A549 (cell line): ENCODE results near the gene ZRANB3. TPM values are rescaled to one million over a fixed set of nuclear protein-coding genes. Genes with fewer than 3 reads are reported as not detected.

Source experiments
- ATAC-seq, 2 experiments: fragments of 200-7000 bp in 1 of 2; fragments of >200 bp in 1 of 2; cut with Nextera tagmentation in 1 of 2; cut with Tn5 transposase in 1 of 2; 3 replicates each; pipeline versions ENCODE4 v1.8.0 to v1.9.1; 2018 to 2020; ENCODE audit warnings: mild to moderate bottlenecking in 1 of 2, moderate library complexity in 1 of 2
- CTCF ChIA-PET: fragments of 300-600 bp; sonication (Branson Sonifier 250); formaldehyde crosslinking; extraction: SDS; loops from one replicate; lab custom pipeline; 2021; ENCODE audit warnings: antibody characterized with exemption, inconsistent platforms; lab: Yijun Ruan, JAX
- POLR2A ChIA-PET: fragments of 350-600 bp; formaldehyde crosslinking; extraction: SDS; loops from one replicate; lab custom pipeline; 2021; ENCODE audit warnings: antibody characterized with exemption, inconsistent platforms; lab: Yijun Ruan, JAX
- DNase-seq, 2 experiments: peaks; one replicate each; pipeline versions ENCODE4 v3.0.0 to v3.0.0-alpha.2; 2011 to 2016; ENCODE audit warnings: low read depth in 1 of 2, low spot score in 1 of 2
- FAIRE-seq: peaks from 2 replicates; lab custom pipeline; 2011; peaks lifted over from hg19 to GRCh38; lab: Jason Lieb, UNC
- H3K27ac ChIP-seq, 2 experiments: fragments of >200 bp; sonication (Bioruptor Twin); formaldehyde crosslinking; 3 replicates each; pipeline ENCODE4 v1.5.1; 2016 to 2017
- H3K4me1 ChIP-seq: fragments of >200 bp; sonication (Bioruptor Twin); formaldehyde crosslinking; 3 replicates; pipeline ENCODE4 v1.6.1; 2016
- H3K4me2 ChIP-seq: fragments of >200 bp; sonication (Bioruptor Twin); formaldehyde crosslinking; 3 replicates; pipeline ENCODE4 v1.6.1; 2016
- H3K4me3 ChIP-seq: fragments of >200 bp; sonication (Bioruptor Twin); formaldehyde crosslinking; 3 replicates; pipeline ENCODE4 v1.5.1; 2016
- H3K9me3 ChIP-seq: fragments of >200 bp; sonication (Bioruptor Twin); formaldehyde crosslinking; 3 replicates; pipeline ENCODE4 v1.6.1; 2016
- BCL3 ChIP-seq: fragments of >200 bp; sonication (Bioruptor Twin); formaldehyde crosslinking; IDR thresholded peaks from 3 replicates; pipeline ENCODE4 v1.6.1; 2016
- CBX8 ChIP-seq: fragments of 200-600 bp; sonication (generic); IDR thresholded peaks from 2 replicates; pipeline ENCODE4 v1.6.1; 2016
- CEBPB ChIP-seq, 2 experiments: fragments of >200 bp in 1 of 2; sonication (Bioruptor Twin) in 1 of 2; formaldehyde crosslinking in 1 of 2; IDR thresholded peaks; 2 replicates each; pipeline ENCODE4 v1.6.1; 2012 to 2016
- CHD4 ChIP-seq: fragments of 200-600 bp; sonication (generic); IDR thresholded peaks from 2 replicates; pipeline ENCODE4 v1.6.1; 2016; ENCODE audit warnings: antibody characterized with exemption, mild to moderate bottlenecking, borderline replicate concordance
- E2F6 ChIP-seq: IDR thresholded peaks from 2 replicates; pipeline ENCODE4 v1.6.1; 2012; ENCODE audit warnings: low read depth, borderline replicate concordance
- FOSB ChIP-seq: fragments of 250-450 bp; sonication (Bioruptor Pico); IDR thresholded peaks from 2 replicates; pipeline ENCODE4 v1.5.0; 2020; ENCODE audit warnings: mild to moderate bottlenecking, moderate library complexity
- GATA3 ChIP-seq: IDR thresholded peaks from 2 replicates; pipeline ENCODE4 v1.6.1; 2012; ENCODE audit warnings: borderline replicate concordance
- HEYL ChIP-seq: fragments of 250-450 bp; sonication (Bioruptor Pico); IDR thresholded peaks from 2 replicates; pipeline ENCODE4 v1.8.0; 2021; ENCODE audit warnings: mild to moderate bottlenecking, moderate library complexity
- HOXB13 ChIP-seq: fragments of 250-450 bp; sonication (Bioruptor Pico); IDR thresholded peaks from 2 replicates; pipeline ENCODE4 v1.5.0; 2020; ENCODE audit warnings: low read depth, mild to moderate bottlenecking, moderate library complexity
- JUN ChIP-seq, 2 experiments: fragments of >200 bp; sonication (Bioruptor Twin); formaldehyde crosslinking; IDR thresholded peaks; 2 replicates in 1 of 2; 3 replicates in 1 of 2; pipeline ENCODE4 v1.6.1; 2016 to 2017
- MAZ ChIP-seq: fragments of 150-350 bp; IDR thresholded peaks from 2 replicates; pipeline ENCODE4 v1.6.1; 2014; ENCODE audit warnings: antibody characterized with exemption, low read depth, low read length, borderline replicate concordance
- NFE2L2 ChIP-seq: fragments of 150-350 bp; conservative IDR thresholded peaks from 2 replicates; pipeline ENCODE4 v1.6.1; 2014; ENCODE audit warnings: low read length
- PBX3 ChIP-seq: IDR thresholded peaks from 2 replicates; pipeline ENCODE4 v1.6.1; 2012
- PHF8 ChIP-seq: fragments of 200-600 bp; sonication (generic); IDR thresholded peaks from 2 replicates; pipeline ENCODE4 v1.6.1; 2016; ENCODE audit warnings: low read depth, mild to moderate bottlenecking, antibody characterized with exemption, moderate library complexity, borderline replicate concordance
- POLR2A ChIP-seq: IDR thresholded peaks from 2 replicates; pipeline ENCODE4 v1.6.1; 2012; ENCODE audit warnings: mild to moderate bottlenecking, low read length
- RAD21 ChIP-seq, 2 experiments: fragments of >200 bp in 1 of 2; sonication (Bioruptor Twin) in 1 of 2; formaldehyde crosslinking in 1 of 2; IDR thresholded peaks in 1 of 2; conservative IDR thresholded peaks in 1 of 2; 2 replicates in 1 of 2; 3 replicates in 1 of 2; pipeline ENCODE4 v1.6.1; 2012 to 2018; ENCODE audit warnings: inconsistent platforms in 1 of 2
- RARB ChIP-seq: fragments of 250-450 bp; sonication (Bioruptor Pico); IDR thresholded peaks from 2 replicates; pipeline ENCODE4 v1.8.0; 2021; ENCODE audit warnings: mild to moderate bottlenecking, moderate library complexity
- RNF2 ChIP-seq: fragments of 200-600 bp; sonication (generic); IDR thresholded peaks from 2 replicates; pipeline ENCODE4 v1.6.1; 2016; ENCODE audit warnings: low read depth, mild to moderate bottlenecking, antibody characterized with exemption, moderate library complexity, borderline replicate concordance
- TP53 ChIP-seq: fragments of 250-450 bp; sonication (Bioruptor Pico); IDR thresholded peaks from 2 replicates; pipeline ENCODE4 v1.5.0; 2021; ENCODE audit warnings: mild to moderate bottlenecking, moderate library complexity
- ZC3H11A ChIP-seq: fragments of 450-650 bp; IDR thresholded peaks from 2 replicates; pipeline ENCODE4 v1.6.1; 2014; ENCODE audit warnings: antibody characterized with exemption, mild to moderate bottlenecking
- ZFP36 ChIP-seq: fragments of 450-650 bp; IDR thresholded peaks from 2 replicates; pipeline ENCODE4 v1.6.1; 2014; ENCODE audit warnings: borderline replicate concordance; ENCODE audit not compliant: partially characterized antibody
- ZNF302 ChIP-seq: fragments of 250-450 bp; sonication (Bioruptor Pico); IDR thresholded peaks from 2 replicates; pipeline ENCODE4 v1.9.0; 2021; ENCODE audit warnings: inconsistent platforms, mild to moderate bottlenecking, moderate library complexity
- ZSCAN20 ChIP-seq: fragments of 250-450 bp; sonication (Bioruptor Pico); IDR thresholded peaks from 2 replicates; pipeline ENCODE4 v1.8.0; 2022; ENCODE audit warnings: mild to moderate bottlenecking, moderate library complexity
- WGBS: methylation state at CpG from one replicate; pipeline ENCODE4 v1.1.6; 2017; ENCODE audit errors: missing lambda C conversion rate; 5-methylcytosine and 5-hydroxymethylcytosine counted together
- polyA plus RNA-seq, 4 experiments: library from polyadenylated mRNA; depleted of rRNA in 3 of 4; stranded (reverse); fragments of >200 nt; fragmentation: RNase III in 1 of 4; extraction: RNeasy Plus Mini Kit Qiagen cat#74134 plus additional on column Dnase treatment in 1 of 4; gene quantifications; 2 replicates in 3 of 4; 3 replicates in 1 of 4; pipeline ENCODE4 v1.2.3, GENCODE V29; 2011 to 2017

ZRANB3 gene
- polyA plus RNA-seq, 2 of the 4 experiments (the other 2 are of a cell fraction) = 6.2 to 12.4 TPM

- TF ChIP-seq RNF2 (no peak), GATA3 (no peak), HOXB13 (CRISPR knock-in tag) (no peak), POLR2A (no peak), HEYL (no peak), RAD21 (conservative IDR thresholded peaks at IDR 0.05 in 1 of 2, IDR thresholded peaks at IDR 0.05 in 1 of 2) (no peak), ZC3H11A (no peak)
- TF ChIP-seq, all 56 proteins: peak for 0
Measured at GRCh38 chr2:135149251-135149650, 381.8 kb downstream of the ZRANB3 start (continued).

- Histone ChIP-seq H3K4me2 (no peak overlapping the region), H3K27ac (no peak overlapping the region), H3K4me3 (no peak overlapping the region), H3K4me1 (0 out of 3 replicates have a peak, but pooled peaks cover 3% of the 10 kb centered on the region), H3K9me3 (no peaks in the 10 kb centered on the region; the same call in 2 of the 3 replicates)
- no peak for FAIRE-seq
- ATAC-seq = no peak
- ChIA-PET CTCF (no interaction called here), POLR2A (no interaction called here)
- no peak for DNase-seq
- WGBS = 100% methylated on average over 2 of the region's 2 CpGs
- no peak for TF ChIP-seq BCL3
- TF ChIP-seq PBX3 = no peak
- no peak for TF ChIP-seq CHD4
- peak; percentile 5 for TF ChIP-seq ZFP36
- no peak for TF ChIP-seq CBX8
Measured at GRCh38 chr2:135144343-135144742, 386.7 kb downstream of the ZRANB3 start.

GRCh38 chr2:135142323-135142722 lies 388.7 kb downstream of the ZRANB3 start:
- FAIRE-seq = no peak
- 93% methylated on average over 1 of the region's 1 CpG for WGBS
- Histone ChIP-seq H3K4me3 (no peak overlapping the region), H3K27ac (no peak overlapping the region), H3K4me1 (0 out of 3 replicates have a peak, but pooled peaks cover 3% of the 10 kb centered on the region), H3K4me2 (no peak overlapping the region), H3K9me3 (no peaks in the 10 kb centered on the region; the same call in 2 of the 3 replicates)
- no peak for ATAC-seq
- CTCF ChIA-PET = no interaction called here
- no peak for DNase-seq
- POLR2A ChIA-PET = no interaction called here
- TF ChIP-seq CEBPB (IDR thresholded peaks at IDR 0.05) (no peak), E2F6 (no peak)

- CTCF ChIA-PET = interaction anchor here (0.7 to 1.7 kb wide), 4 partner anchors 9 to 966 kb away, joined by 4 to 5 read pairs (median 4); no protein-coding TSS in a partner anchor
- Histone ChIP-seq H3K9me3 (no peaks in the 10 kb centered on the region; the same call in 2 of the 3 replicates), H3K27ac (no peak overlapping the region), H3K4me2 (no peak overlapping the region), H3K4me3 (no peak overlapping the region), H3K4me1 (0 out of 3 replicates have a peak, but pooled peaks cover 3% of the 10 kb centered on the region)
- POLR2A ChIA-PET = no interaction called here
- DNase-seq (no peak), ATAC-seq (no peak), FAIRE-seq (no peak)
- TF ChIP-seq CBX8 (no peak), PHF8 (no peak), CHD4 (no peak), ZSCAN20 (no peak), FOSB (CRISPR knock-in tag) (no peak), NFE2L2 (no peak), JUN (IDR thresholded peaks at IDR 0.05) (no peak), ZNF302 (CRISPR knock-in tag) (no peak), MAZ (no peak), RARB (no peak), TP53 (no peak), GATA3 (no peak)
Measured at GRCh38 chr2:135140606-135141005, 390.4 kb downstream of the ZRANB3 start.
